Retinal pigment epithelial cell (primary cell): ENCODE measurements around the gene CLPTM1L.
"Not testable (repeated sequence)": the region's sequence is repeated elsewhere in the genome, so short reads cannot be mapped to it uniquely, and the experiment has no call there.

Experiments used
- DNase-seq: peaks from one replicate; pipeline ENCODE4 v3.0.0-alpha.2; 2010; ENCODE audit warnings: low read depth
- H3K4me3 ChIP-seq: 2 replicates; pipeline ENCODE4 v1.5.1; 2011; ENCODE audit warnings: mild to moderate bottlenecking, low read length, control low read depth, moderate library complexity
- CTCF ChIP-seq: conservative IDR thresholded peaks from 2 replicates; pipeline ENCODE4 v1.5.1; 2011; ENCODE audit warnings: low read depth, low read length, control low read depth, inconsistent platforms

Gene CLPTM1L

GRCh38 chr5:1288439-1289335 is 56.2 kb downstream of the CLPTM1L start:
- TF ChIP-seq CTCF, result no peak
- no peak overlapping the region for H3K4me3 ChIP-seq
- DNase-seq, result no peak

GRCh38 chr5:1285883-1286291 is 59.0 kb downstream of the CLPTM1L start:
- no peak for TF ChIP-seq CTCF
- no peak for DNase-seq
- no peak overlapping the region for H3K4me3 ChIP-seq

GRCh38 chr5:1285141-1285540 is 59.8 kb downstream of the CLPTM1L start:
- no peak for TF ChIP-seq CTCF
- DNase-seq, result no peak

GRCh38 chr5:1284336-1284970 is 60.4 kb downstream of the CLPTM1L start:
- not testable (repeated sequence) for DNase-seq, H3K4me3 ChIP-seq

More at GRCh38 chr5:1285141-1285540, 59.8 kb downstream of the CLPTM1L start:
- no peak overlapping the region for H3K4me3 ChIP-seq

GRCh38 chr5:1283729-1284041 is 61.2 kb downstream of the CLPTM1L start:
- DNase-seq, H3K4me3 ChIP-seq: not testable (repeated sequence)

- not testable (repeated sequence) for H3K4me3 ChIP-seq, DNase-seq
These were observed 61.7 kb downstream of the CLPTM1L start for GRCh38 chr5:1282993-1283728.

- no peak for DNase-seq
- H3K4me3 ChIP-seq, result no peak overlapping the region
- TF ChIP-seq CTCF, result no peak
These were observed 62.5 kb downstream of the CLPTM1L start for GRCh38 chr5:1282131-1282992.

- no peak for DNase-seq
- TF ChIP-seq CTCF, result no peak
- H3K4me3 ChIP-seq, result no peak overlapping the region
These were observed 63.6 kb downstream of the CLPTM1L start for GRCh38 chr5:1281038-1281882.
